Measurements from ENCODE around the gene COG4. TPM values are rescaled to one million over a fixed set of nuclear protein-coding genes. Genes with fewer than 3 reads are reported as not detected.
A peak's percentile ranks its signal among the peaks of the same experiment; 100 is the strongest.

Gene COG4
- polyA plus RNA-seq, 2 of the 4 experiments (the other 2 are of a cell fraction), result 42.7 to 48.2 TPM

GRCh38 chr16:70512456-70512855 is 10.9 kb downstream of the COG4 start (continued):
- TF ChIP-seq BCL3 (IDR thresholded peaks at IDR 0.05) (no peak), RCOR1 (IDR thresholded peaks at IDR 0.05; ENCODE audit: low read depth, low read length) (no peak), NFE2L2 (conservative IDR thresholded peaks at IDR 0.05; ENCODE audit: low read length) (no peak), CBX8 (IDR thresholded peaks at IDR 0.05) (no peak), CBX2 (IDR thresholded peaks at IDR 0.05; ENCODE audit: borderline replicate concordance, low read depth) (no peak), PHF8 (IDR thresholded peaks at IDR 0.05; ENCODE audit: borderline replicate concordance, low read depth) (no peak), RNF2 (IDR thresholded peaks at IDR 0.05; ENCODE audit: borderline replicate concordance, low read depth) (no peak), ZFP36 (IDR thresholded peaks at IDR 0.05; ENCODE audit: borderline replicate concordance, partially characterized antibody) (no peak)

GRCh38 chr16:70511833-70512232 is 11.5 kb downstream of the COG4 start:
- CTCF ChIA-PET, result interaction anchor here (0.8 kb wide), 1 partner anchor 11 kb away, joined by 3 read pairs; no protein-coding TSS in a partner anchor
- H3K27ac ChIP-seq, result peak overlapping the region in 1 of 2 experiments; percentile 6; a peak in 1 of 6 replicates
- ATAC-seq (no peak), DNase-seq (ENCODE audit: low read depth in 1 of 2, low spot score in 1 of 2) (no peak), FAIRE-seq (no peak)
- no peak overlapping the region for H3K4me3 ChIP-seq
- H3K9me3 ChIP-seq, result no peaks in the 10 kb centered on the region
- TF ChIP-seq TFCP2L1 (CRISPR knock-in tag; IDR thresholded peaks at IDR 0.05), result no peak
- TF ChIP-seq PHF8 (IDR thresholded peaks at IDR 0.05; ENCODE audit: borderline replicate concordance, low read depth), result no peak
- no peak for TF ChIP-seq FOSB (CRISPR knock-in tag; IDR thresholded peaks at IDR 0.05)
- TF ChIP-seq ZFP36 (IDR thresholded peaks at IDR 0.05; ENCODE audit: borderline replicate concordance, partially characterized antibody), result no peak
- TF ChIP-seq CHD2 (IDR thresholded peaks at IDR 0.05; ENCODE audit: low read length, partially characterized antibody), result no peak
- TF ChIP-seq MAZ (IDR thresholded peaks at IDR 0.05; ENCODE audit: borderline replicate concordance, low read depth, low read length), result no peak
- no peak for TF ChIP-seq MYC (IDR thresholded peaks at IDR 0.05; ENCODE audit: borderline replicate concordance, low read length)
- no peak for TF ChIP-seq BHLHE40 (IDR thresholded peaks at IDR 0.05; ENCODE audit: low read depth, low read length)
- no peak for TF ChIP-seq ELK1 (IDR thresholded peaks at IDR 0.05; ENCODE audit: low read depth, low read length)
- no peak for TF ChIP-seq GATA3 (IDR thresholded peaks at IDR 0.05; ENCODE audit: borderline replicate concordance)
- no peak for TF ChIP-seq CTCF (IDR thresholded peaks at IDR 0.05)
- TF ChIP-seq CHD4 (IDR thresholded peaks at IDR 0.05; ENCODE audit: borderline replicate concordance), result no peak
- no peak for TF ChIP-seq POLR2AphosphoS2 (conservative IDR thresholded peaks at IDR 0.05; ENCODE audit: low read length)
- no peak for TF ChIP-seq ZSCAN20 (CRISPR knock-in tag; IDR thresholded peaks at IDR 0.05)
- WGBS (ENCODE audit: missing lambda C conversion rate), result 95% methylated on average over 1 of the region's 1 CpG
- peaks cover 6% of the 10 kb centered on the region; the same call in 1 of the 3 replicates for H3K4me1 ChIP-seq
- POLR2A ChIA-PET, result no interaction called here
- no peak overlapping the region for H3K4me2 ChIP-seq

GRCh38 chr16:70510216-70510615 is 13.1 kb downstream of the COG4 start:
- ChIA-PET POLR2A (no interaction called here), CTCF (interaction anchor here (1.7 to 1.8 kb wide), 2 partner anchors 15 to 142 kb away, joined by 4 to 8 read pairs; no protein-coding TSS in a partner anchor)
- no peak for ATAC-seq
- FAIRE-seq, result no peak
- peaks cover 6% of the 10 kb centered on the region; the same call in 1 of the 3 replicates for H3K4me1 ChIP-seq
- no peaks in the 10 kb centered on the region for H3K9me3 ChIP-seq
- no peak overlapping the region for H3K4me2 ChIP-seq
- H3K4me3 ChIP-seq, result no peak overlapping the region
- DNase-seq (ENCODE audit: low read depth in 1 of 2, low spot score in 1 of 2), result no peak
- WGBS (ENCODE audit: missing lambda C conversion rate), result 96% methylated on average over 3 of the region's 3 CpGs
- H3K27ac ChIP-seq, result no peak overlapping the region
- TF ChIP-seq JUNB (IDR thresholded peaks at IDR 0.05), result no peak
- TF ChIP-seq EHF (CRISPR knock-in tag; IDR thresholded peaks at IDR 0.05), result no peak
- no peak for TF ChIP-seq MYC (IDR thresholded peaks at IDR 0.05; ENCODE audit: borderline replicate concordance, low read length)
- TF ChIP-seq HOXB13 (CRISPR knock-in tag; IDR thresholded peaks at IDR 0.05; ENCODE audit: low read depth), result no peak
- no peak for TF ChIP-seq REST (IDR thresholded peaks at IDR 0.05)
- no peak for TF ChIP-seq MAFK (IDR thresholded peaks at IDR 0.05; ENCODE audit: partially characterized antibody)
- TF ChIP-seq BCL3 (IDR thresholded peaks at IDR 0.05), result no peak
- no peak for TF ChIP-seq ESRRA (IDR thresholded peaks at IDR 0.05; ENCODE audit: borderline replicate concordance, low read length)
- no peak for TF ChIP-seq BHLHE40 (IDR thresholded peaks at IDR 0.05; ENCODE audit: low read depth, low read length)
- no peak for TF ChIP-seq CHD2 (IDR thresholded peaks at IDR 0.05; ENCODE audit: low read length, partially characterized antibody)
- no peak for TF ChIP-seq SREBF2 (IDR thresholded peaks at IDR 0.05)

Measured in A549 (cell line).